IMR-90 (cell line): Measurements from ENCODE around the gene PLXNA4. TPM values are rescaled to one million over a fixed set of nuclear protein-coding genes. Genes with fewer than 3 reads are reported as not detected.

Experiments
- ATAC-seq: fragments of 200-7000 bp; cut with Tn5 transposase; 2 replicates; pipeline ENCODE4 v1.9.1; 2020; ENCODE audit warnings: low read depth, mild to moderate bottlenecking, moderate library complexity
- BruUV-seq: library from RNA; stranded (reverse); fragments of 400-500 nt; replicated peaks from 2 replicates; lab custom pipeline; 2021; lab: Mats Ljungman, UMichigan
- CTCF ChIA-PET: fragments of 300-600 bp; formaldehyde crosslinking; extraction: SDS; loops from one replicate; lab custom pipeline; 2021; ENCODE audit warnings: antibody characterized with exemption; lab: Yijun Ruan, JAX
- POLR2A ChIA-PET: fragments of 300-600 bp; sonication (Branson Sonifier 250); formaldehyde crosslinking; loops from one replicate; lab custom pipeline; 2022; ENCODE audit warnings: antibody characterized with exemption; ENCODE audit not compliant: unreplicated experiment; lab: Charles Lee
- DNase-seq: peaks from one replicate; pipeline ENCODE4 v3.0.0; 2013
- H2AFZ ChIP-seq: replicated peaks from 2 replicates; pipeline ENCODE3; 2013; ENCODE audit warnings: low read length, mild to moderate bottlenecking; ENCODE audit not compliant: poor library complexity
- H2AK5ac ChIP-seq: 2 replicates; pipeline ENCODE4 v1.6.1; 2013; ENCODE audit warnings: low read depth, low read length, inconsistent platforms
- H2AK9ac ChIP-seq: replicated peaks from 2 replicates; pipeline ENCODE3; 2013; ENCODE audit warnings: mild to moderate bottlenecking, low read depth, low read length, moderate library complexity; ENCODE audit not compliant: poor library complexity
- H2BK120ac ChIP-seq: 2 replicates; pipeline ENCODE4 v1.6.1; 2013; ENCODE audit warnings: low read depth, low read length, inconsistent platforms
- H2BK15ac ChIP-seq: 3 replicates; pipeline ENCODE4 v1.6.1; 2013; ENCODE audit warnings: low read depth, low read length, inconsistent platforms
- H2BK20ac ChIP-seq: 2 replicates; pipeline ENCODE4 v1.6.1; 2013; ENCODE audit warnings: low read depth, mild to moderate bottlenecking, inconsistent platforms, low read length, moderate library complexity
- H2BK5ac ChIP-seq: 2 replicates; pipeline ENCODE4 v1.6.1; 2013; ENCODE audit warnings: mild to moderate bottlenecking, low read depth, low read length, inconsistent platforms; ENCODE audit not compliant: poor library complexity, severe bottlenecking
- H3K14ac ChIP-seq: replicated peaks from 2 replicates; pipeline ENCODE4 v1.6.1; 2013; ENCODE audit warnings: low read depth, low read length, inconsistent platforms
- H3K18ac ChIP-seq: 2 replicates; pipeline ENCODE4 v1.6.1; 2013; ENCODE audit warnings: low read depth, low read length, control low read depth
- H3K23ac ChIP-seq: 2 replicates; pipeline ENCODE4 v1.6.1; 2013; ENCODE audit warnings: low read depth, low read length, inconsistent platforms
- H3K27ac ChIP-seq: 2 replicates; pipeline ENCODE4 v1.5.1; 2013; ENCODE audit warnings: mild to moderate bottlenecking, control low read depth, low read length; ENCODE audit not compliant: insufficient read depth
- H3K27me3 ChIP-seq: 2 replicates; pipeline ENCODE4 v1.6.1; 2013; ENCODE audit warnings: low read length; ENCODE audit not compliant: control insufficient read depth, insufficient read depth
- H3K36me3 ChIP-seq: 2 replicates; pipeline ENCODE4 v1.6.1; 2013; ENCODE audit warnings: low read length, mixed read lengths; ENCODE audit not compliant: control insufficient read depth, insufficient read depth
- H3K4ac ChIP-seq: 2 replicates; pipeline ENCODE4 v1.6.1; 2013; ENCODE audit warnings: low read depth, low read length, inconsistent platforms
- H3K4me1 ChIP-seq: 2 replicates; pipeline ENCODE4 v1.6.1; 2013; ENCODE audit warnings: low read length, mixed read lengths; ENCODE audit not compliant: control insufficient read depth, insufficient read depth
- H3K4me2 ChIP-seq: 2 replicates; pipeline ENCODE4 v1.6.1; 2013; ENCODE audit warnings: low read depth, mild to moderate bottlenecking, control low read depth, low read length, moderate library complexity
- H3K4me3 ChIP-seq: 2 replicates; pipeline ENCODE4 v1.5.1; 2013; ENCODE audit warnings: low read depth, mild to moderate bottlenecking, control low read depth, low read length, moderate library complexity; ENCODE audit not compliant: insufficient read depth
- H3K56ac ChIP-seq: 2 replicates; pipeline ENCODE4 v1.6.1; 2013; ENCODE audit warnings: low read length, inconsistent platforms; ENCODE audit not compliant: insufficient read depth; ENCODE audit errors: extremely low read depth
- H3K79me1 ChIP-seq, 2 experiments: 2 replicates each; pipeline ENCODE4 v1.6.1; 2013; ENCODE audit warnings: low read length in 2 of 2, inconsistent platforms in 1 of 2, low read depth in 1 of 2
- H3K9ac ChIP-seq: 2 replicates; pipeline ENCODE4 v1.6.1; 2013; ENCODE audit warnings: low read depth, low read length, control low read depth
- H3K9me1 ChIP-seq: 2 replicates; pipeline ENCODE4 v1.6.1; 2013; ENCODE audit warnings: low read length, inconsistent platforms; ENCODE audit not compliant: insufficient read depth
- H3K9me3 ChIP-seq: 2 replicates; pipeline ENCODE4 v1.6.1; 2013; ENCODE audit warnings: low read length; ENCODE audit not compliant: control insufficient read depth, insufficient read depth
- H4K20me1 ChIP-seq: 2 replicates; pipeline ENCODE4 v1.6.1; 2013; ENCODE audit warnings: low read length, inconsistent platforms; ENCODE audit not compliant: insufficient read depth
- H4K5ac ChIP-seq: 2 replicates; pipeline ENCODE4 v1.6.1; 2013; ENCODE audit warnings: mild to moderate bottlenecking, low read depth, low read length, control low read depth
- H4K8ac ChIP-seq, 2 experiments: 2 replicates each; pipeline ENCODE4 v1.6.1; 2013; ENCODE audit warnings: low read depth in 2 of 2, low read length in 2 of 2, control low read depth in 1 of 2, inconsistent platforms in 1 of 2
- H4K91ac ChIP-seq: 2 replicates; pipeline ENCODE4 v1.6.1; 2013; ENCODE audit warnings: low read depth, low read length, inconsistent platforms; ENCODE audit not compliant: insufficient read depth
- MXI1 ChIP-seq: IDR thresholded peaks from 2 replicates; pipeline ENCODE4 v1.6.1; 2012; ENCODE audit warnings: low read depth, mild to moderate bottlenecking, low read length, moderate library complexity, borderline replicate concordance
- RFX5 ChIP-seq: IDR thresholded peaks from 2 replicates; pipeline ENCODE4 v1.8.0; 2012; ENCODE audit warnings: low read depth, mild to moderate bottlenecking, low read length, moderate library complexity
- SMC3 ChIP-seq: fragments of 150-350 bp; IDR thresholded peaks from 2 replicates; pipeline ENCODE4 v1.6.1; 2016; ENCODE audit warnings: low read depth, mild to moderate bottlenecking, antibody characterized with exemption, low read length, moderate library complexity
- WGBS, 2 experiments: methylation state at CpG; one replicate each; pipeline versions ENCODE4 v1.1.5 to v1.1.7; 2013; ENCODE audit warnings: missing lambda C conversion rate in 2 of 2; ENCODE audit not compliant: insufficient read length in 1 of 2; ENCODE audit errors: extremely low coverage in 2 of 2; 5-methylcytosine and 5-hydroxymethylcytosine counted together
- dilution Hi-C: fragments of 300-500 bp; cut with HindIII; formaldehyde crosslinking; loops from one replicate; pipeline ENCODE4 v1.14.3; 2018; ENCODE audit warnings: low sequenced_read_pairs; ENCODE audit not compliant: unreplicated experiment
- in situ Hi-C: fragments of 300-500 bp; cut with MboI; formaldehyde crosslinking; loops from 3 replicates; pipeline ENCODE4 v1.14.3; 2019; ENCODE audit warnings: low sequenced_read_pairs, inconsistent platforms, mixed read lengths
- intact Hi-C: fragments of 100-400 bp; cut with micrococcal nuclease; formaldehyde crosslinking; loops from 2 replicates; pipeline ENCODE4 v1.10.0; 2022
- polyA plus RNA-seq, 3 experiments: library from polyadenylated mRNA; depleted of rRNA; stranded (reverse); fragments of >200 nt; gene quantifications; 2 replicates each; pipeline ENCODE4 v1.2.3, GENCODE V29; 2012; ENCODE audit warnings: low replicate concordance in 1 of 3
- total RNA-seq: library from RNA; depleted of rRNA; stranded (reverse); fragments of >200 nt; gene quantifications from 2 replicates; pipeline ENCODE4 v1.2.3, GENCODE V29; 2012
- TF ChIP-seq, protein P1 (sequence below): fragments of 150-350 bp; IDR thresholded peaks from 2 replicates; pipeline ENCODE4 v1.6.1; 2016; ENCODE audit warnings: low read depth, mild to moderate bottlenecking, low read length, moderate library complexity, borderline replicate concordance

The PLXNA4 gene
- total and polyA plus RNA-seq, 2 of the 4 experiments (the other 2 are of a cell fraction) = under 0.01 TPM

DNA sequence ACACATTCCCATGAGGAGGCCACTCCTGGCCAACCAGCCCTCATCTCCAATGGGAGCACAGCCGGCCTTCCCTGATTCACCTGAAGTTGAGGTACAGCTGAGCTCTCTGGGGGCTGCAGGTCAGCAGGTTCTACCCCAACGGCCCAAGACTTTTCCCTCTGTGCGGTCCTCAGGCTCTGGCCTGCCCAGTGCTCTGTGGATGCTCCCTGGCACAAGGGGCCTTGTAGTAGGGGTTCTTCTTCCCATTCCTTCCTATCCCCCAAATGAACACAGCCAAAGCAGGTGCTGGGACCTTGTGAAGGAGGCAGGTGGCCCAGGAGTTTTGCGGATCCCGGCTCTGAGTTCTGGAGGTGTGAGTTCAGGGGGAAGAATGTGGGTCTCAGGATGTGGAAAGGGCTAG lies 72.2 kb downstream of the PLXNA4 start:
- no peaks in the 10 kb centered on the region for H3K9me1 ChIP-seq
- H4K20me1 ChIP-seq = no peaks in the 10 kb centered on the region
- no peak overlapping the region for H4K91ac ChIP-seq
- H3K4me1 ChIP-seq = no peaks in the 10 kb centered on the region
- H2AK9ac ChIP-seq = no peak overlapping the region
- H2AK5ac ChIP-seq = no peak overlapping the region
- DNase-seq = no peak
- H3K9ac ChIP-seq = no peak overlapping the region
- H3K79me1 ChIP-seq = no peaks in the 10 kb centered on the region
- intact Hi-C loops = no loop called here
- H2BK15ac ChIP-seq = no peak overlapping the region
- 40% methylated on average over 1 of the region's 5 CpGs; no CpG with 5 or more reads in 1 of the 2 experiments for WGBS, 2 experiments
- no peak overlapping the region for H3K4ac ChIP-seq
- no peak overlapping the region for H3K4me2 ChIP-seq
- no peak overlapping the region for H3K4me3 ChIP-seq
- H2BK5ac ChIP-seq = no peak overlapping the region
- no peak overlapping the region for H3K18ac ChIP-seq
- dilution Hi-C loops = no loop called here
- H2BK120ac ChIP-seq = no peak overlapping the region
- CTCF ChIA-PET = no interaction called here
- BruUV-seq = no TSS peak
- no peak overlapping the region for H4K5ac ChIP-seq
- H3K14ac ChIP-seq = no peak overlapping the region
- no peaks in the 10 kb centered on the region for H3K9me3 ChIP-seq
- H3K27me3 ChIP-seq = no peaks in the 10 kb centered on the region
- no peak overlapping the region for H3K56ac ChIP-seq
- ATAC-seq = no peak
- H3K27ac ChIP-seq = no peak overlapping the region
- in situ Hi-C loops = no loop called here
- H3K36me3 ChIP-seq = no peaks in the 10 kb centered on the region
- POLR2A ChIA-PET = no interaction called here
- H4K8ac ChIP-seq = no peak overlapping the region
- no peak overlapping the region for H2BK20ac ChIP-seq
- TF ChIP-seq SMC3 (no peak), RFX5 (no peak), MXI1 (no peak)
- TF ChIP-seq, protein P1, sequence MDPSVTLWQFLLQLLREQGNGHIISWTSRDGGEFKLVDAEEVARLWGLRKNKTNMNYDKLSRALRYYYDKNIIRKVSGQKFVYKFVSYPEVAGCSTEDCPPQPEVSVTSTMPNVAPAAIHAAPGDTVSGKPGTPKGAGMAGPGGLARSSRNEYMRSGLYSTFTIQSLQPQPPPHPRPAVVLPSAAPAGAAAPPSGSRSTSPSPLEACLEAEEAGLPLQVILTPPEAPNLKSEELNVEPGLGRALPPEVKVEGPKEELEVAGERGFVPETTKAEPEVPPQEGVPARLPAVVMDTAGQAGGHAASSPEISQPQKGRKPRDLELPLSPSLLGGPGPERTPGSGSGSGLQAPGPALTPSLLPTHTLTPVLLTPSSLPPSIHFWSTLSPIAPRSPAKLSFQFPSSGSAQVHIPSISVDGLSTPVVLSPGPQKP = no peak
- no peak overlapping the region for H2AFZ ChIP-seq
- H3K23ac ChIP-seq = no peak overlapping the region
